Stimulated activated CD4-positive, alpha-beta T cell treated with anti-CD3 and anti-CD28 coated beads, Interleukin-12 subunit alpha, Interleukin-12 subunit beta, amount 100 ng/mL, for 24 hours (primary cell): ENCODE measurements around the gene MTIF3.

Source experiments
- DNase-seq, 2 experiments: peaks; one replicate each; pipeline ENCODE4 v3.0.0-alpha.2; 2020; ENCODE audit warnings: low read depth in 2 of 2

Gene MTIF3

GRCh38 chr13:27455331-27455855, 5.0 kb upstream of the MTIF3 start:
- DNase-seq, result no peak

GRCh38 chr13:27450921-27451471, 632 bp upstream of the MTIF3 start:
- DNase-seq, result peak in 1 of 2 experiments; percentile 16

GRCh38 chr13:27449081-27449603, 1.2 kb downstream of the MTIF3 start:
- DNase-seq, result no peak

GRCh38 chr13:27448308-27448707, 2.1 kb downstream of the MTIF3 start:
- no peak for DNase-seq

- DNase-seq, result no peak
Measured at GRCh38 chr13:27446986-27447583, 3.3 kb downstream of the MTIF3 start.

- no peak for DNase-seq
Measured at GRCh38 chr13:27442797-27443196, 7.6 kb downstream of the MTIF3 start.

GRCh38 chr13:27442071-27442647, 8.2 kb downstream of the MTIF3 start:
- DNase-seq, result no peak

- no peak for DNase-seq
Measured at GRCh38 chr13:27440408-27440807, 10.0 kb downstream of the MTIF3 start.

GRCh38 chr13:27437126-27437525, 13.2 kb downstream of the MTIF3 start:
- no peak for DNase-seq

GRCh38 chr13:27432611-27433210, 17.7 kb downstream of the MTIF3 start:
- DNase-seq, result no peak

- DNase-seq, result no peak
Measured at GRCh38 chr13:27432180-27432579, 18.2 kb downstream of the MTIF3 start.

- DNase-seq, result no peak
Measured at GRCh38 chr13:27428160-27428559, 22.2 kb downstream of the MTIF3 start.

- no peak for DNase-seq
Measured at GRCh38 chr13:27427641-27428040, 22.7 kb downstream of the MTIF3 start.

GRCh38 chr13:27425918-27426630, 24.3 kb downstream of the MTIF3 start:
- peak; percentile 45 to 60 for DNase-seq

- no peak for DNase-seq
Measured at GRCh38 chr13:27425158-27425917, 25.0 kb downstream of the MTIF3 start.

- DNase-seq, result peak; percentile 71 to 77
Measured at GRCh38 chr13:27424246-27425157, 25.9 kb downstream of the MTIF3 start, which contains the start of gene GTF3A. Gene GTF3A, plus strand, starts transcription at chr13:27424619.

GRCh38 chr13:27423333-27423732, 27.0 kb downstream of the MTIF3 start:
- DNase-seq, result no peak

- no peak for DNase-seq
Measured at GRCh38 chr13:27421101-27421871, 29.1 kb downstream of the MTIF3 start.

GRCh38 chr13:27419328-27419727, 31.0 kb downstream of the MTIF3 start:
- no peak for DNase-seq
